HepG2 (cell line): Measurements from ENCODE around the gene ACVR1C. TPM values are rescaled to one million over a fixed set of nuclear protein-coding genes. Genes with fewer than 3 reads are reported as not detected.
A peak's percentile ranks its signal among the peaks of the same experiment; 100 is the strongest.

ENCODE experiments used
- ATAC-seq: fragments of 200-7000 bp; cut with Tn5 transposase; 3 replicates; pipeline ENCODE4 v1.9.1; 2020; ENCODE audit warnings: mild to moderate bottlenecking, moderate library complexity
- BruUV-seq: library from RNA; stranded (reverse); fragments of 400-500 nt; replicated peaks from 2 replicates; lab custom pipeline; 2021; lab: Mats Ljungman, UMichigan
- CTCF ChIA-PET: fragments of 300-600 bp; formaldehyde crosslinking; extraction: SDS; loops from one replicate; lab custom pipeline; 2021; ENCODE audit warnings: low total read pairs, inconsistent platforms, low intra/inter-chr PET ratio; lab: Yijun Ruan, JAX
- POLR2A ChIA-PET: fragments of 350-600 bp; sonication (Branson Sonifier 250); formaldehyde crosslinking; loops from one replicate; lab custom pipeline; 2020; ENCODE audit warnings: antibody characterized with exemption, inconsistent platforms; lab: Yijun Ruan, JAX
- DNase-seq: peaks from one replicate; pipeline ENCODE4 v3.0.0-alpha.2; 2015; ENCODE audit warnings: low spot score
- FAIRE-seq: peaks from 3 replicates; lab custom pipeline; 2011; peaks lifted over from hg19 to GRCh38; lab: Jason Lieb, UNC
- H2AFZ ChIP-seq: one replicate; pipeline ENCODE4 v1.6.1; 2011; ENCODE audit warnings: low read length, inconsistent platforms
- H3K27ac ChIP-seq: fragments of 300-600 bp; 3 replicates; pipeline ENCODE4 v1.8.0; 2011; ENCODE audit warnings: mixed run types, mild to moderate bottlenecking, mixed read lengths, low read length, inconsistent platforms; ENCODE audit not compliant: insufficient read depth; ENCODE audit errors: extremely low read length
- H3K27me3 ChIP-seq, 2 experiments: fragments of 200-600 bp in 1 of 2; 2 replicates in 1 of 2; 3 replicates in 1 of 2; pipeline versions ENCODE4 v1.6.0 to v1.8.0; 2011; ENCODE audit warnings: low read length in 2 of 2, mild to moderate bottlenecking in 2 of 2, moderate library complexity in 2 of 2, inconsistent platforms in 1 of 2; ENCODE audit not compliant: insufficient read depth in 2 of 2, control insufficient read depth in 1 of 2
- H3K36me3 ChIP-seq, 2 experiments: fragments of 200-600 bp in 1 of 2; replicated peaks in 1 of 2; 2 replicates in 1 of 2; 3 replicates in 1 of 2; pipeline versions ENCODE4 v1.5.1 to v1.8.0; 2011; ENCODE audit warnings: low read length in 2 of 2, inconsistent platforms in 1 of 2; ENCODE audit not compliant: insufficient read depth in 2 of 2, control insufficient read depth in 1 of 2
- H3K4me1 ChIP-seq: 2 replicates; pipeline ENCODE4 v1.5.1; 2012; ENCODE audit warnings: low read length, inconsistent platforms; ENCODE audit not compliant: insufficient read depth
- H3K4me2 ChIP-seq: 2 replicates; pipeline ENCODE4 v1.6.0; 2011; ENCODE audit warnings: low read depth, low read length, inconsistent platforms
- H3K4me3 ChIP-seq, 3 experiments: fragments of 200-600 bp in 1 of 3; sonication (generic), shearing (Covaris generic) in 1 of 3; replicated peaks in 1 of 3; 2 replicates each; pipeline ENCODE4 v1.5.1; 2011 to 2016; ENCODE audit warnings: low read length in 3 of 3, inconsistent platforms in 2 of 3, low read depth in 2 of 3, mild to moderate bottlenecking in 2 of 3, control low read depth in 1 of 3, mixed read lengths in 1 of 3; ENCODE audit not compliant: insufficient read depth in 1 of 3
- H3K79me2 ChIP-seq: one replicate; pipeline ENCODE4 v1.6.1; 2011; ENCODE audit warnings: low read length, inconsistent platforms; ENCODE audit not compliant: insufficient read depth
- H3K9ac ChIP-seq: 2 replicates; pipeline ENCODE4 v1.6.0; 2011; ENCODE audit warnings: mild to moderate bottlenecking, low read depth, low read length, inconsistent platforms; ENCODE audit not compliant: insufficient read depth
- H3K9me3 ChIP-seq: 2 replicates; pipeline ENCODE4 v1.5.1; 2012; ENCODE audit warnings: mild to moderate bottlenecking, low read length
- H4K20me1 ChIP-seq: 2 replicates; pipeline ENCODE4 v1.6.0; 2011; ENCODE audit warnings: inconsistent platforms, mild to moderate bottlenecking, low read length, moderate library complexity; ENCODE audit not compliant: insufficient read depth
- ATAD3A ChIP-seq: sonication (generic); formaldehyde crosslinking; IDR thresholded peaks from 2 replicates; pipeline ENCODE4 v1.4.0; 2020; ENCODE audit warnings: missing genetic modification reagents
- CBX1 ChIP-seq: IDR thresholded peaks from one replicate; pipeline ENCODE4 v1.6.1; 2016; ENCODE audit warnings: antibody characterized with exemption, low read depth
- FOXK2 ChIP-seq: fragments of 450-650 bp; IDR thresholded peaks from 2 replicates; pipeline ENCODE4 v1.6.1; 2016
- HES4 ChIP-seq: sonication (generic); formaldehyde crosslinking; IDR thresholded peaks from 2 replicates; pipeline ENCODE4 v1.9.0; 2021; ENCODE audit warnings: mild to moderate bottlenecking, missing genetic modification reagents, borderline replicate concordance
- IKZF1 ChIP-seq: fragments of 450-650 bp; IDR thresholded peaks from 2 replicates; pipeline ENCODE4 v1.7.1; 2016
- MIER2 ChIP-seq: IDR thresholded peaks from 2 replicates; pipeline ENCODE4 v1.6.1; 2016; ENCODE audit warnings: missing biosample characterization, missing genetic modification reagents
- MIER3 ChIP-seq: IDR thresholded peaks from 2 replicates; pipeline ENCODE4 v1.6.1; 2016; ENCODE audit warnings: missing compliant biosample characterization, borderline replicate concordance
- NFE2L1 ChIP-seq: sonication (generic); formaldehyde crosslinking; IDR thresholded peaks from 2 replicates; pipeline ENCODE4 v1.4.0; 2020; ENCODE audit warnings: missing genetic modification reagents, mild to moderate bottlenecking, borderline replicate concordance
- NRL ChIP-seq: sonication (generic); formaldehyde crosslinking; IDR thresholded peaks from 2 replicates; pipeline ENCODE4 v1.5.0; 2020; ENCODE audit warnings: missing genetic modification reagents, mild to moderate bottlenecking, moderate library complexity, borderline replicate concordance
- RAD51 ChIP-seq: fragments of 450-650 bp; IDR thresholded peaks from 2 replicates; pipeline ENCODE4 v1.6.1; 2016; ENCODE audit warnings: borderline replicate concordance
- RNF2 ChIP-seq: fragments of 450-650 bp; conservative IDR thresholded peaks from 2 replicates; pipeline ENCODE4 v1.6.1; 2016; ENCODE audit warnings: low read depth
- SIX4 ChIP-seq: sonication (generic); formaldehyde crosslinking; IDR thresholded peaks from 2 replicates; pipeline ENCODE4 v1.4.0; 2020; ENCODE audit warnings: missing genetic modification reagents
- SNRNP70 ChIP-seq: fragments of 200-400 bp; formaldehyde crosslinking; IDR thresholded peaks from 2 replicates; pipeline ENCODE4 v1.6.1; 2017; ENCODE audit warnings: mild to moderate bottlenecking, low read depth, low read length, moderate library complexity
- ZNF260 ChIP-seq: sonication (generic); formaldehyde crosslinking; IDR thresholded peaks from 2 replicates; pipeline ENCODE4 v1.4.0; 2020; ENCODE audit warnings: missing genetic modification reagents, low read depth, mild to moderate bottlenecking, borderline replicate concordance
- ZNF264 ChIP-seq: sonication (generic); formaldehyde crosslinking; IDR thresholded peaks from 2 replicates; pipeline ENCODE4 v1.4.0; 2020; ENCODE audit warnings: missing genetic modification reagents
- ZNF883 ChIP-seq: sonication (generic); formaldehyde crosslinking; IDR thresholded peaks from 2 replicates; pipeline ENCODE4 v1.5.1; 2020; ENCODE audit warnings: mild to moderate bottlenecking, missing genetic modification reagents; ENCODE audit errors: not compliant biosample characterization
- WGBS: methylation state at CpG from one replicate; pipeline ENCODE4 v1.1.6; 2017; ENCODE audit warnings: low lambda C conversion rate; 5-methylcytosine and 5-hydroxymethylcytosine counted together
- in situ Hi-C: cut with HindIII; loops from 2 replicates; pipeline ENCODE4 v1.10.0; 2017; ENCODE audit warnings: low pct_unique_long_range_greater_than_20kb; ENCODE audit not compliant: extremely low pct_ligation_motif_present
- intact Hi-C: fragments of 100-400 bp; cut with micrococcal nuclease; formaldehyde crosslinking; loops from one replicate; pipeline ENCODE4 v1.10.0; 2022; ENCODE audit not compliant: unreplicated experiment
- polyA plus RNA-seq, 8 experiments: library from polyadenylated mRNA; depleted of rRNA in 3 of 8; stranded (reverse) in 7 of 8; unstranded in 1 of 8; fragments of >200 nt; fragmentation: Illumina TruSeq in 4 of 8; extraction: Trizol in 4 of 8; gene quantifications; 2 replicates each; pipeline versions ENCODE4 v1.2.1 to v1.2.3, GENCODE V29; 2011 to 2016; ENCODE audit warnings: low read depth in 4 of 8, missing spikeins in 1 of 8, mixed read lengths in 1 of 8; ENCODE audit not compliant: insufficient read depth in 1 of 8
- total RNA-seq, 5 experiments: library from RNA; depleted of rRNA; stranded (reverse); fragments of >200 nt; fragmentation: Illumina TruSeq; extraction: Trizol; gene quantifications; 2 replicates each; pipeline ENCODE4 v1.2.3, GENCODE V29; 2016; ENCODE audit warnings: low read depth in 1 of 5
- TF ChIP-seq, protein P1 (sequence below): sonication (generic); formaldehyde crosslinking; conservative IDR thresholded peaks from 2 replicates; pipeline ENCODE4 v1.4.0; 2020; ENCODE audit warnings: missing genetic modification reagents

ACVR1C gene
- total and polyA plus RNA-seq, 2 of the 13 experiments (the other 11 are each of a cell fraction or from before 2014, with no cell fraction given): 0.05 to 1.0 TPM

DNA sequence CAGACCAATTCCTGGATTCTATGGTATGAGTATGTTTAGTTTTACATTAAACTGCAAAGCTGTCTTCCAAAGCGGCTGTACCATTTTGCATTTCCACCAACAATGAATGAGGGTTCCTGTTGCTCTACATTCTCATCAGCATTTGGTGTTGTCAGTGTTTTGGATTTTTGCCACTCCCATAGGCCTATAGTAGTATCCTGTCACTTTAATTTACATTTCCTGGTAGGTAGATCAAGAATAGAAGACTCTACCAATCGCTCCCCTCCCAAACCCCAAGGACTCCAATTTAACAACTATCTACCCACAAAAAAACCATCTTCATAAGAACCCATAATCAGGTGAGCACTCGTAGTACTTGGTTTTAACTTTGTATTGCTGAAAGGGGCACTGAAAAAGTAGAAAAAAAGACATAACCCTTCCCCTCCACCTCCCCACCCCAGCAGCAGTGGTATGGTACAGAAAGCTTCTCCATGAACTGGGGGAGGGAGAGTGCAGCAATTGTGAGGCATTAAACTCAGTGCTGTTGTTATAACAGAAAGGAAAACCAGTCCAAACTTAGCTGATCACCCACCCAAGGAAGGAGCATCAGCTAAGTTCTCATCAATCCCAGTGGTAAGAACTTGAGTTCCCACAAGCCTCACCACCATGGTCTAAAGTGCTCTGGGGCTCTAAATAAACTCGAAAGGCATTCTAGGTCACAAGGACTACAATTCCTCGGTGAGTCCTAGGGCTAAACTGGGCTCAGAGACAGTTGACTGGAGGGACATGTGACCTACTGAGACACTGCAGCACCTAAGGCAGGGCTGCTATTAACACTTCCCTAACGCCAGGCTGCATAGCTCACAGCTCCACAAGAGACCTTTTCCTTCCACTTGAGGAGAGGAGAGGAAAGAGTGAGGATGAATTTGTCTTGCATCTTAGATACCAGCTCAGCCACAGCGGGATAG lies 149.3 kb downstream of the ACVR1C start:
- Histone ChIP-seq H3K9ac (no peak overlapping the region), H3K4me3 (no peak overlapping the region), H3K79me2 (no peaks in the 10 kb centered on the region), H2AFZ (no peak overlapping the region), H3K27ac (no peak overlapping the region), H4K20me1 (no peaks in the 10 kb centered on the region), H3K4me1 (no peaks in the 10 kb centered on the region), H3K9me3 (no peaks in the 10 kb centered on the region), H3K4me2 (no peak overlapping the region), H3K36me3 (no peaks in the 10 kb centered on the region), H3K27me3 (no peaks in the 10 kb centered on the region)
- in situ Hi-C loops: loop anchor here (25.0 kb wide), 1 partner anchor 283 kb away; no protein-coding TSS in a partner anchor
- peak; percentile 53 for ATAC-seq
- BruUV-seq: no TSS peak
- no peak for TF ChIP-seq CBX1
- TF ChIP-seq ZNF883 (CRISPR knock-in tag): no peak
- no peak for TF ChIP-seq ZNF264 (CRISPR knock-in tag)
- no peak for TF ChIP-seq RAD51
- TF ChIP-seq, protein P1, sequence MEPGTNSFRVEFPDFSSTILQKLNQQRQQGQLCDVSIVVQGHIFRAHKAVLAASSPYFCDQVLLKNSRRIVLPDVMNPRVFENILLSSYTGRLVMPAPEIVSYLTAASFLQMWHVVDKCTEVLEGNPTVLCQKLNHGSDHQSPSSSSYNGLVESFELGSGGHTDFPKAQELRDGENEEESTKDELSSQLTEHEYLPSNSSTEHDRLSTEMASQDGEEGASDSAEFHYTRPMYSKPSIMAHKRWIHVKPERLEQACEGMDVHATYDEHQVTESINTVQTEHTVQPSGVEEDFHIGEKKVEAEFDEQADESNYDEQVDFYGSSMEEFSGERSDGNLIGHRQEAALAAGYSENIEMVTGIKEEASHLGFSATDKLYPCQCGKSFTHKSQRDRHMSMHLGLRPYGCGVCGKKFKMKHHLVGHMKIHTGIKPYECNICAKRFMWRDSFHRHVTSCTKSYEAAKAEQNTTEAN (CRISPR knock-in tag): no peak
- no peak for TF ChIP-seq MIER3 (CRISPR knock-in tag)
- no peak for TF ChIP-seq NFE2L1 (CRISPR knock-in tag)
- TF ChIP-seq SNRNP70: no peak
- no peak for TF ChIP-seq ATAD3A
- TF ChIP-seq MIER2 (CRISPR knock-in tag): no peak
- TF ChIP-seq FOXK2: no peak
- TF ChIP-seq SIX4 (CRISPR knock-in tag): no peak
- no peak for TF ChIP-seq ZNF260 (CRISPR knock-in tag)
- TF ChIP-seq NRL (CRISPR knock-in tag): no peak
- no peak for TF ChIP-seq IKZF1
- no peak for TF ChIP-seq RNF2
- TF ChIP-seq HES4 (CRISPR knock-in tag): no peak
- FAIRE-seq: no peak
- no peak for DNase-seq
- 53% methylated on average over 7 of the region's 7 CpGs for WGBS
- POLR2A ChIA-PET: no interaction called here
- intact Hi-C loops: no loop called here
- CTCF ChIA-PET: no interaction called here
